ENCODE measurements around the gene KCNIP4.

The KCNIP4 gene

DNA sequence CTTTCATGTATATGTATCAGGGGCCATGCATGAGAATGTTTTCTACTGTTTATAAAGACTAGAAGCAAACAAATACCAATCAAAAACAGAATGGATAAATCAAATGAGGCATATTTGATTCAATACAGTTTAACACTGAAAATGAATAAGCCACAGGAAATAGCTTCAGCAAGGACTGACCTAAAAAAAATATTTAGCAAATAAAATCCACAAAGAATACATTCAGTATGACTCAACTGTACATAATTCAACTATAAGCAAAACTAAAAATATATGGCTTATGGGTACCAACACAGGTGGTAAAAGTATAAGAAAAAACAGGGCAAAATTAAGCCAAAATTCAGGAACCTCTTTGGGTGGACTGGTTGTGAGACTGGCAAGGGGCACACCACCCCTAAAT is 112.9 kb downstream of the KCNIP4 start:
- no peak for DNase-seq

DNA sequence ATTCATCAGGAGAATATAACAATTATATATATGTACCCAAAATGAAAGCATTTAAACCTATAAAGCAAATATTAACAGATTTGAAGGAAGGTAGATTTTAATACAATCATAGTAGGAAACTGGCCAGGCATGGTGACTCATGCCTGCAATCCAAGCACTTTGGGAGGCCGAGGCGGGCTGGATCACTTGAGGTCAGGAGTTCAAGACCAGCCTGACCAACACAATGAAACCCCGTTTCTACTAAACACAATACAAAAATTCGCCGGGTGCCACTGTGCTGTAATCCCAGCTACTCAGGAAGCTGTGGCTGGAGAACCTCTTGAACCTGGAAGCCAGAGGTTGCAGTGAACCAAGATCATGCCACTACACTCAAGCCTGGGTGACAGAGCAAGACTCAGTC is 118.3 kb downstream of the KCNIP4 start:
- DNase-seq = no peak

DNA sequence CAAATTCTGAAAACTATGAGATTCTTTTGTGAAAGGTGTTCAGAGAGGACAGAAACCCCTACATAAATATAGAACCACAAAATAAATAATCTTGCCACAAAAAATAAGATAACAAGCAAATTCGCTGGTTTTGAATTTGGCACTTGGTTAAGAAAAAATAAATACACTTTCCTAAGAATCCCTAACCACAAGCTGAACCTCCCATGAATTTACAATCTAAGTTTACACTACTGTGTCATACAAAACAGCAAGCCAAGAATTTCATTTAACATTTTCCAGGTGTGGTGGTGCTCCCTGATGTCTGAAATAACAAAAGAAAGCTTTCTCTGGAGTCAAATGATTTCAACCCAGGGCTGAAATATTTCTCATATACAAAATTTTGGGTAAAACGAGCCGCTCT is 121.0 kb downstream of the KCNIP4 start:
- DNase-seq = no peak

DNA sequence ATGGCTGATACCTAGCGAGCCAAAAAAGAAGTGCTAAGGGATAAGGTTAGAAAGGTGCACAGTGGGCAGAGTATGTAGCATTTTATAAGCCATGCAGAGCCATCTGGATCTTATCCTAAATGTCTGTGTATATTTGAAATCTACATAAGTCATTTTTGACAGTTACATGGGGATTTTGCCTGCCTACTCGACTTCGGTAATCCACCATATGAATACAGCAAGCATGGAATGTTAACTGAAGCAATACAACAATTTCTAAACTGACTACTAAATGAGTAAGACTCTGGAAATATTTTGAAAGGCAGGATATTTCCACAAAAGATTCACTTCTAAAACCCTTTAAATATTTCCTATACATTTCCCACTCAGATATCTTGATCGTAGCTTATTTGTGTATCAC is 122.5 kb downstream of the KCNIP4 start:
- DNase-seq = no peak

DNA sequence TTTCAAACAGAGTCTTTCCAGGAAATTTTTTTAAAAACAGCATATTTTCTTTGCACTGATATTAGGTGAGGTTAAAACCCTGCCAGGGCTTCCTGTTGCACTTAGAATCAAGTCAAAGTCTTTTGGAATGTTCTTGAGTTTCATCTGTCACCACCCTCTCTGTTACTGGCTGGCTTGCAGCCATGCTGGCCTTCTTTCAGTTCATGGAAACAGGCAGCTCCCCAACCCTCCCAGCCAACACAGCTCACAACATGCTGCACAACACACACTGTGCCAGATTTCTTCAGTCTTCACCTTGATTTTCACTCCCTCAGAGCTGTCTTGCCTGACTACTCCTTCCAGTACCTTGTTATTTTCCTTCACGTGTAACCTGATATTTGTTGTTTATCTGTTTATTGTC is 129.5 kb downstream of the KCNIP4 start:
- no peak for DNase-seq

DNA sequence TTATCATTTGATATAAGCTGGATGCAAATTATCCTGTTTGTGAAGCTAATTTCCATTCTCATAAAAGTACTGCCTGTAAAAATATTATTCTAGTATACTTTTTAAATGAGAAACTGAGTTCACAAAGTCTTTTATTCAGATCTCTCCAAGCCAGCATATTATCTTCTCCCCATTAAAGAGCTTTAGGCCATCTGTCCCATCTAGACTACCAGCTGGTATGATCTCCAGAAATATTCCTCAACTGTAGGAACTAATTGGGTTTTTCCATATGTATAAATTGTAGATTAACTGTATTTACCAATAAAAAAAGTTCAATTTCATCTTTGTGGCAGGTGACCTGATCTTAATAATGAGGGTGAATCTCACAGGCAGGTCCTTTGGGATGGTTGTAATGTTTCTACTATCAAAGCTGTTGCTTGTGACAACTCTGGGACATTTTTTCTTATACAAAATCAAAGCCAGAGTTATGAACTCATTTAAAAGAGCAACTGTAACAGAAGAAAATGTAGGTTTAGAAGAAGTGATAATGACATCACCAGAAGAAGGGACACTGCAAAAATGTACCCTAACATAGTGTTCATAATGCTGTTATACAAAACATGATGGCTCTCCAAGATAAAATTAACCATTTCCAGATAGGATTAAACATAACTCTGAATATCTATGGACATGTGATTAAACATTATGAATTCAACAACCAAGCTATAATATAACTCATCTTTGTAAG is 132.8 kb downstream of the KCNIP4 start:
- no peak for DNase-seq

DNA sequence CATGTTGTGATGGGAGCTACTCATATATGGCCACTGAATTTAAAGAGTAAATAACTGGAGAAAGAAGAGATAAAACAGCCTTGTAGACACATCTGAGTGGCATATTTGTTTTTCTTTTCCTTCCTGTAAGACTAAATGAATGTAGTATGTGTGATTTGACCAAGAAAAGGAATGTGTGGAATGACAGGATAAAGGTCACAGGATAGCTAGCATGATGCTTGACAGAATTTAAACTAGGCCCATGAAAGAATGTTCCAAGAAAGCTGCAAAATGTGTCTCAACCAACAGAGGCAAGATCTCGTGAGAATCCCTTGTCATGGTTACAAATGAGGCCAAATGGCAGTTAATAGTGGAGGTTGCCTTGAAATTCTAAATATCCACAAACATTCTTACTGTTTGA is 137.0 kb downstream of the KCNIP4 start:
- DNase-seq = no peak

DNA sequence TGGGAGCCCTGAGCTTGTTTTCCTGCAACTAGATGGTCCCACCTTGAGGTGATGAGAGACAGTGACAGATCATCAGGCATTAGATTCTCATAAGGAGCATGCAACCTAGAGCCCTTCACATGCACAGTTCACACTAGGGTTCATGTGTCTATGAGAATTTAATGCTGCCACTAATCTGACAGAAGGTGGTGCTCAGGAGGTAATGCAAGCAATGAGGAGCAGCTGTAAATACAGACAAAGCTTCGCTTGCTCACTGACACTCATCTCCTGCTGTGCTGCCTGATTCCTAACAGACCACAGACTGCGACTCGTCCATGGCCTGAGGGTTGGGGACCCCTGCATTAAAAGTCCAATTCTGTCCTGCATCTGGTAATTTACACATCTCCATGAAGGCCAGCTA is 141.6 kb downstream of the KCNIP4 start:
- DNase-seq = no peak

DNA sequence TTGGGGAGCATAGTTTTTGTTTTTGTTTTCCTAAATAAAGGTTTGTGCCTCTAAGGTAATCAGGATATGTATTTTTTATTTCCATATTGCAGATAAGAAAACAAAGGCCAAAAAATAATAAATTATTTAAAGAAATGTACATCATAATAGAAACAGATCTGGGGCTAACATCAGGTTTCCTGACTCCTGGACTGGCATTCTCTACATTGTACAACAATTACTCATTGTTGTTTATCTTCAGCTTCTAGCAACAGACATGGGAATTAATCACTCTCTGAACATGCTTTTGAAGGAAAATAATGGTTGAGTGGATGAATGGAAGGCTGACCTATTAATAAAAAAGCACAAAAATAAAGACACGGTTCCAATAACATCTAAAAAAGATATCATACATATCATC is 146.2 kb downstream of the KCNIP4 start:
- no peak for DNase-seq

DNA sequence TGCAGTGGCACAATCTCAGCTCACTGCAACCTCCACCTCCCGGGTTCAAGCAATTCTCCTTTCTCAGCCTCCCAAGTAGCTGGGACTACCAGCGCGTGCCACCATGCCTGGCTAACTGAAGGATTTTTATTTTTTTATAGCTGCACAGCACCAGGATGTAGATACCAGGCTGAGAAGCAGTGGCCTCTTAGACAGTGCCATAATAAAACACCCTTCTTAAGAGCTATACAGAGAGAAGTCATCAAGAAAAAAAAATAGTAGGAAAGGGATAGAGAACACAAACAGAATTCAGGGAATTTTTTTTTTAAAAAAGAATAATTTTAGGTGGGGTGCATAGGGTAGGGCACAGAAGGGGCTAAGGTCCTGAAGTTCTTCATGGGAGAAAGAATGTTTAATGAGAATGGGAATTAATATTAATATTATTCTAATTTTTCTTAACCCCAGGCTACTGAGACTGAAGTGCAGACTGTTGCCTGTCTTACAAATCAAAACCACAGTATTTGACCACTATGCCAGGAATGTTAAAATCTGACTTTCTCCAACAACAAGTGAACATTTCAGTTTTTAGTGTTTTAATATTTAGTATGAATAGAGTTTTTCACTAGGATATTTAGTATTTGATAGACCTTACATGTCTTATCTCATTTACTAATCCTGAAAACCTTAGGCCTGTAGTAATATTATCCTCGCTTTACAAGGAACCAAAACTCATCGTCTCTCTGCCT is 146.7 kb downstream of the KCNIP4 start:
- DNase-seq = no peak

DNA sequence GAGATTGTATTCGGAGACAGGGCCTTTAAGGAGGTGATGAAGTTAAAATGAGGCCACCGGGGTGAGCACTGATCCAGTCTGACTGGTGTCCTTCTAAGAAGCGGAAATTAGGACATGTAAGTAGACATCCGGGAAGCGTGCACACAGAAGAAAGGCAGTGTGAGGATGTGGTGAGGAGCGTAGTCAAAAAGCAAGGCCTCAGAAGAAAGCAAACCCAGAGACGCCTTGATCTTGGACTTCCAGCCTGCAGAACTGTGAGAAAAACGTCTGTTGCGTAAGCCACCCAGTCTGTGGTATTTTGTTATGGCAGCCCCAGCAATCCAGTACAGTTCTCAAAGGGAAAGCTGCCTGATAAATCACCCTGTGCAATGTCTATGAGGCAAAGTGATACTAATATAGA is 153.5 kb downstream of the KCNIP4 start:
- no peak for DNase-seq

DNA sequence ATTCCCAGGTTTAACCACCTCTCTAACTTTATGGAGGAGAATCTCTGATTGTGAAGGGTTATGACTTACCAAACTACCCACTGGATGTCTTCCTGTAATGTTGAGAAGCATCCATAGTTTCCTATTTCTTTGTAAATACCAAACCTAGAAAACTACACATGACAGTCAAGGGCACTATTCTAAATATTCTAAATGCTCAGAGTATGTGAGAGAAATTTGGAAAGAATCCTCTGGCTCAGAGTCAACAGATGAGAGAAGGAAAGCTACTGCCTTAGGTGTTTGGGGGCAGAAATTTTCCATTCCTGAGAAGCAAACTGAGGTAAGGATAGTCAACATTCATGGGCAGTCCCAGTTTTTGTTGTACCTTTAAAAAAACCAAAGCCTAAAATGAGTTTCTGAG is 155.8 kb downstream of the KCNIP4 start:
- no peak for DNase-seq

DNA sequence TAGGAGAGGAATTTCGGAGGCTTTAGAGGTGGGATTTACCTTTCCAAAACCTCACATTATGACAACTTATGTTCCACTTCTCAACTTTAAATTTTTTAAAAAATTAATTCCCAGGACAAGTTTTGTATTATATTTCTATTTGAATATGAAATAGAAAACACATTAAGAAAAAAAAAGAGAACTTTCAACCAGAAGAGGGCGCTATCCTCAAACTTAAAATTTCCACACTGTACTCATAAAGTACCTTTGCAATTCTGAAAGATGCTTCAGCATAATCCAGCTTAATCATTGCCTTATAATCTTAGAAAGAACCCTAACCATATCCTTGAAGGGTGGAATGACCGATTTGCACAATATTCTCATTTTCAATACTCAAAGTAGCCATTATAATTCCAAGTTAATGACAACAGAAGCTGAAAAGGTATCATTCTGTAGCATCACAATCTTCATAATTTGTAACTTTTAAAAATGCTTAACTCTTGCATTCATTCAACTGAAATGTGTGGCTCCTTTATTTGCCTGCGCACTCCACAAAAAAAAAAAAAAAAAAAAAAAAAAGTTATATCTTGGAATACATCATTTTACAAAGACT is 158.0 kb downstream of the KCNIP4 start:
- no peak for DNase-seq

DNA sequence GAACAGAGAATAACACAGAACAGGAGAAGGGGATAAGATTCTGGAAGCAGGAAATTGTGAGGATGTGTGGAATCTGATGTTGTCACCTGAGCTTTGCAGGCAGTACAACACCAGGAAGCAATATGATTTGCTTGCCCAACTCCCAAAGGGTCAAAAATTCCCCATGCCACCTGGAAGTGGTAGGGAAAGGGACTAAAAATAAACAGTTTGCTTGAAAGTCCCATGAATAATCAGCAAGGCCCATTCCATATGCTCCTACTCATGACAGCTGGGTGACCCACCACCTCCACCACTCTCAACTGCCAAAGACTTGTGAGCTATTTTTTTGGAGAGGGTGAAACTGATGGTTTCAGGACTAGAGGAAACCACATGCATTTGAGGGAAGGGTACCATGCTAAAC is 168.4 kb downstream of the KCNIP4 start:
- no peak for DNase-seq

DNA sequence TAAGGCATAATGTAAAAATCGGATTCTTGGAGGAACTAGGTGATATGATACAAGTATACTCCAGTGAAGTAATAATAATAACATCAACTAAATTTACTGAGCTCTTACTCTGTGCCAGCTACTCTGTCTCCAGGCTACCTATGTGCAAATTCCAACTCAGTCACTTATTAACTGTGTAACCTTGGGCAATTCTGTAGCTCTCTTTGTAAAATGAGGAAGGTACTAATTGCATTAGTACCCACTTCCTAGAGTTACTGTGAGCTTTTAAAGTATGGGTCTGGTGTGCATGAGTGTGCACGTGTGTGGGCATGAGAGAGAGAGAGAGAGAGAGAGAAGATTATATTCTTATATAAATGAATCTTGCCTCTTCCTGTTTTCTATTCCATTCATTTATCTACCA is 169.9 kb downstream of the KCNIP4 start:
- DNase-seq = no peak

DNA sequence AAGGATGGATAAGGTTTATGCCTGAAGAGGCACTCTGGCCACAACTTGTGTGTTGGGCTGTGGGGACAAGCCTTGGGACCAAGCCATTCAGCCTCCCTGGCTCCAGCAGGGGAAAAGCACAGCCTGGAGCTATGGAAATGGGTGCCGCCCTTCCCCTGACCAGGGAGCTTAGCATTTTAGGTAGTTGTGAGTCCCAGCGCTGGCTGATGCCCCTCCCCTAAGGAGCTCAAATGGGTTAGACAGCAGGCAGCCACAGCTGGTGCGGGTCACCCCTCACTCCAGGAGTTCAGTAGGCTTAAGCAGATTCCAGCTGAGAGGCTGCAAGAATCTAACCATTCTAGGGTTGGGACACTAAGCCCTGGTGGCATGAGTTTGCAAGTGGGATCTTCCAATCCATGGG is 172.9 kb downstream of the KCNIP4 start:
- DNase-seq = no peak

DNA sequence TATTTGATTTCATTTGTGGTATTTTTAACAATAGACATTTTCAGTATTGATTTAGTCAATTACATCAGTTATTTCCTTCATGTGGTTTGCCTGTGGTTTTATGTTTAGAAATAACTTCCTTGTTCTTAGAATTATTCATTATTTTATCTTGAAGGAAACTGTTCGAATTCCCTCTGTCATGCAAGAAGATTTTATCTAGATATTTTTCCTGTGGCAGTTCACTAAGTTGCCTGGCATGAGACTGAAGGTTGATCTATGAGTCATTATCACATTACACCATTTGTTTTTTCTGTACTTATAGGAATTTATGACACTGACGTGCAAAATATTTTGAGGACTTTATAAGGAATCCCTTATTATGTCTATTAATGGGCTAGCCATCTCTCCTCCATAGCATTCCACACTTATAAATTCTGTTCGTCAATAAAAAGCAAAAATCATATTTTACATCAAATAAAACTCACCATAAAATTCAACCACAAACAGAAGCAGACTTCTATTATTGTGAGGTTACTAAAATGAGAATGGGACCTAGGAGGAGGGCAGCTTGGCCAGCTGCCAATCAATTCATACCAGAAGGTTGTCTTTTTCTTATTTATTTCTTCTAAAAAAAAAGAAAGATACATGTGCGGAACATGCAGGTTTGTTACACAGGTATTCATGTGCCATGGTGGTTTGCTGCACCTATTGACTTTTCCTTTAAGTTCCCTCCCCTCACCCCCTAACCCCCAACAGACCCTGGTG is 179.0 kb downstream of the KCNIP4 start:
- no peak for DNase-seq

DNA sequence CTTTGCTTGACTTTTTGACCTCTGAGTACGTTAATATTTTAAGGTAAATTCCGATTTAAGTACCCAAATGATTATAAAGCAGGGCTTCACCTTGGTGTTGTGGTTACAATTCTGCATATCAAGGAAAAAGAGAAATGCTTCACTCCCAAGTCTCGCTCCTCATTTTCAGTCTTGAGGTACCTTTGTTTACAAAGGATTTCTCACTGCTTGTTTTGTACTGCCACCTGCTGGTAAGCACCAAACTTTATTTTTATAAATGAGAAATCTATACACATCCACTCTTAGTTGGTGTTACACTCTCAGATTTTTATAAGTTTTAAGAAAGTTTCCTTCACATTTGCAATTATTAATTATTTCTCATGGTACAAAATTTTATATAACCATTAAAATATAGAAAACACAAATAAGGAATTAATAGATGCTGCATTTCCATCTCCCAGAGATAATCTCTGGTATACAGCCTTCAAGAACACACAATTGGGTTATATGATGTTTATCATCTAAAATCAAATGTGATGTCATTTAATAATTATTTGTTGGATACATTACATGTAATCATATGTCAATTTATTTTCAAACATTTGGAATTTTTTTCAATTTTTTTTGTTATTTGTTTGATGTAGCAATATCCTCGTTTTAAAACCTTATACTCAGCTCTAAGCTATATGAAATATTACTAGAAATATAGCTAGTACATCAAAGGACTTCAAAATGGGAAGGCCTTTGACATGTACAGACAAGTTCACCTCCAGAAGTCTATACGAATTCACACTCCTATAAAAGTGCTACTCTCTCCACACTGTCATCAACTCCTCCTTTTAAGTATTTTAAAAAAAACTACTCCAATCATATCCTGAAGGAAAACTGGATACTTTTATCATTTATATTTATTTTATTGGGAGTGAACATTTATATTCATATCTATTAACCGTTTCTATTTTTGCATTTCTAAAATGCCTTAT is 179.9 kb downstream of the KCNIP4 start:
- no peak for DNase-seq

DNA sequence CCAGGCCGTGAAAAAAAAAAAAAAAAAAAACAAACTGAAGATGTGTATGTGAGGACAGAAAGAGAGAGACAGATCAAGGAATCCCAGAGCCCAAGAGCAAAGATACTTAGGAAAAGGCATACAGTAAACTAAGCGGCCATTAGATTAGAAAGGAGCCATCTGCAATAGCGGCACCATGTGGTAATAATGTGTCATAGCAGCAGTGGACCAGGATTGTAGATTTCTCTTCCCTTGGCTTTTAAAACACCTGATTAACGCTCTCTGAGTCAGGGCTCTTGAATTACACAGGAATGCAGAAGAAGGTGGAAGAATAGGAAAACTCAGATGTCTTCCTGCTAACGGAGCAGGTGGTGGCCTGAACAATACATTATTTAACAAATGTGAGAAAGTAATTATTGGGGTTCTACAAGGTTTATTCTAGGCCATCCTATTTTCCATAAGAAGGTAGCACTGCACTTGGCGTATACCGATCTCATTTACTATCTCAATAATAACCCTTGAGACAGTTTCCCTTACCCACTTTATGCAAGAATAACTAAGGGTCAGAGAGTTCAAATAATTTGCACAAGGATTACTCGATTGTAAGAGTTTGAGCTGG is 182.7 kb downstream of the KCNIP4 start:
- DNase-seq = no peak

DNA sequence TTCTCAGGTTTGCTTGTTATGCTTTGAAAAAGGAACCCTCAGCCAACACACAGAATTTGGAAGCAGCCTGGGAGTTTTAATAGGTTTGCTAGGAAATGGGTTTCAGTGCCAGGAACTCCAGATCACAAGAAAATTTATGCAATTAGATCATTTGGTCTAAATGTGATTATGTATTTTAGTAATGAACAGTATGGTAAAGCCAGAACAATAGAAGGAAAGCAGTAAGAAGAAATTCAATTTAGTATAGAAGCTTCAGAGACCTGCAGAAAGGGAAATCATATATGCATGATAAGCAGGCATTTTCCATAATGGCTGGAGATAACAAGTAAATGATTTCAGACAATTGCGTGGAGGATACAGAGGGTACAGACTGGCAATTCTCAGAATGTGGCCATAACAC is 184.7 kb downstream of the KCNIP4 start:
- DNase-seq = no peak

DNA sequence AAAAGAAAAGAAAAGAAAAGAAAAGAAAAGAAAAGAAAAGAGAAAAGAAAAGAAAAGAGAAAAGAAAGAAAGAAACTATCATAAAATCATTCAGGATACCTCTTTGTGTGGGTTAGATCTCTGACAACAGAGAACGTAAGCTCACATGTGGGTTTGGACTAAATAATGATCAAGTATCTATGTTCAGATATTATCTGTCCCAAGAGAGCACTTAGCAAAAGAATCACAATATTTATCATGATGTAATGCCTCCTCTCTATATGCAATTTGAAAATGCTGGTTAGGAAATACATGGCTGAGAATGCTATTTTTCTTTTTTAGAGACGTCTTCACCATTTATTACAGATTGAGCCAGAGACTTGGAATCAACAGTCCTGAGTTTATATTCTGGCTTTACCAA is 191.3 kb downstream of the KCNIP4 start:
- no peak for DNase-seq

All from activated CD4-positive, CD25-positive, alpha-beta regulatory T cell (primary cell).